Measurements from ENCODE around the gene FUT3. TPM values are rescaled to one million over a fixed set of nuclear protein-coding genes. Genes with fewer than 3 reads are reported as not detected.

The FUT3 gene
- total RNA-seq, 8 experiments from 2014 or later: 0.21 to 4.5 (median 1.4) TPM; not detected in 2

DNA sequence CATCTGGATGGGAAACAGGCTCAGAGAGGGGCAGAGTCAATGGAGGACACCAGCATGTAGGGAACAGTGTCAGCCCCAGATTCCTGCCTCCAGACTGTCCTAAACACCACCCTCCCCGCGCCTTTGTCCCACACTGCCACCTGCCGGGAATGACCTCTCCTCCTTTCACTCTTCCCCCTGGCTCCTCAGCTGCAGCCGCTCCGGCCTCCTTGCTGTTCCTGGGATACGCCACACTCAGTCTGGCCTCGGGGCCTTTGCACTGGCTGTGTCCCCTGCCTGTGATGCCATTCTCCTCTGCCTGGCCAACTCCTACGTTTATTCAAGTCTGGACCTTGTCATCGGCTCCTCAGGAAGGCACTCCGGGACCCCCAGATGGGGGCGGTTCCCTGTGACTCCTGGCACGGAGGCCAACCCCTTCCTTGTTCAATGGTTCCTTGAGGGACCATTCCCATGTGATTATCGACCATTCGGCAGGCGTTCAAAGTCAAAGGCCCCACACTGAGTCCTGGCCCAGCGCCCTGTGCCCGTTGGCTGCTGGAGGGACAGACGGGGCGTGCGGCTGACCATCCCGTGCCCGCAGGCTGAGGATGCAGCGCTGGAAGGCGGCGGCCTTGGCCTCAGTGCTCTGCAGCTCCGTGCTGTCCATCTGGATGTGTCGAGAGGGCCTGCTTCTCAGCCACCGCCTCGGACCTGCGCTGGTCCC, 27.5 kb downstream of the FUT3 start:
- 30 to 95% (median 57%) methylated on average over 1 to 7 of the region's 30 CpGs; no CpG with 5 or more reads in 6 of the 10 experiments for WGBS, 10 experiments
- Histone ChIP-seq H3K4me3 (no peak overlapping the region), H3K4me1 (replicated peaks in 1 of 2) (peaks cover 13 to 14% of the 10 kb centered on the region in 2 donors), H3K27ac (no peak overlapping the region)
- in situ Hi-C loops (cut with MboI; ENCODE audit: low pct_unique_long_range_greater_than_20kb in 2 of 9, low sequenced_read_pairs in 9 of 9, unreplicated experiment in 9 of 9): loop anchor here in 1 of 9 experiments (25.0 kb wide), 1 partner anchor 189 kb away; no protein-coding TSS in a partner anchor
- peak in 1 of 8 experiments; percentile 30 for ATAC-seq (replicated peaks in 6 of 8)

DNA sequence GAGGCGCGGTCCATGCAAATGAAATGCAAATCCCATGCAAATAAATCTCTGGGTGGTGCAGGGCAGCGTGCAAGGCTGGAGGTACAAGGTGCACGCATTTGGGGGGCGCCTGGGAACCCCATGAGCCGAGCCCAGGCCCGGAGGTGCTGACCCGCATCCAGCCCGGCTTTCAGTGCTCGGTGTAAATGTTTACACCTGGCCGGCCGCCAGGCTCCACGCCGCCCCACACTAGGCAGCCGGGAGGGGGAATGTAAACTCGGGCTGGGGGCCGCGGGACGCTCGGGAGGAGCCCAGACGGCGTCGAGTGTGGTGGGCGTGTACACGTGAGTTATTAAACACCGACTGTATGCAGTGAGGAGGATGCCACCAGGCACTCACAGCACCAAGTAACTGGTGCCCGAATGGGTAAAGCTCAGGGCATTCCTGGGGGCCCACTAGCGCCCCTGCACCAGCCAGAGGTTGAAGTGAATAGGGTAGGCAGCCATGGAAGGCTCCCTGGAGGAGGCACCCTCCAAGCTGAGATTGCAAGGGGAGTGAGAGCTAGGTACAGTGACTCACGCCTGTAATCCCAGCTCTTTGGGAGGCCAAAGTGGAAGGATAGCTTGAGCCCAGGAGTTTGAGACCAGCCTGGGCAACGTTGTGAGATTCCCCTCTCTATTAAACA, 28.9 kb downstream of the FUT3 start:
- Histone ChIP-seq H3K4me3 (no peak overlapping the region), H3K27ac (no peak overlapping the region), H3K4me1 (replicated peaks in 1 of 2) (peaks cover 12 to 13% of the 10 kb centered on the region in 2 donors)
- 30 to 80% (median 57%) methylated on average over 1 to 5 of the region's 30 CpGs; no CpG with 5 or more reads in 5 of the 10 experiments for WGBS, 10 experiments
- ATAC-seq (replicated peaks in 6 of 8): peak in 3 of 8 experiments; percentile 33 to 68 (median 48)
- in situ Hi-C loops (cut with MboI; ENCODE audit: low pct_unique_long_range_greater_than_20kb in 2 of 9, low sequenced_read_pairs in 9 of 9, unreplicated experiment in 9 of 9): loop anchor here in 1 of 9 experiments (25.0 kb wide), 1 partner anchor 190 kb away; no protein-coding TSS in a partner anchor

DNA sequence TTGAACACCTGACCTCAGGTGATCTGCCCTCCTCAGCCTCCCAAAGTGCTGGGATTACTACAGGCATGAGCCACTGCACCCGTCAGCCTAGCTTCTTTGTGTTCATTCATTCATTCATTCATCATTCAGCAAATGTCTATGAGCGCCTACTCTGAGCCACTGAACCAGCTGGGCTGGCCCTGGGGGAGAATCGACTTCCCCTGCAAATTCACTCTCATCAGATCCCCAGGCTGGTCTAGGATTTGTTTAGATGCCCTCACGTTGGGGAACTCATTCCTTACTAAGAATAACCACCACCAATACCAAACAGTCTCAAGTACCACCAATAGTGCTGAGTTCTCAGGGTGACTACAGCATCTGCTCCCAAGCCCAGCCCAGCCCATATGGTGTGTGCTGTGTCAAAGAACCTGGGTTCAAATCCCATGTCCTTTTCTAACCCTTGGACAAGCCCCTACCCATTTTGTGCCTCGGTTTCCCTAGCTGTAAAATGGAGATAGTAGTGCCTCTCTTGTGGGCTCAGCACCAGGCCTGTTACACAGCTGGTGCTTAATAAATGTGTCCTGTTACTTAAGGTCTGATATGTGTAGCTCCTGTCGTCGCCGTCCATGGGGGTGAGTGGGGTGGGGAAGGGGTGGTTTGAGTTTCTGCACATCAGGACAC, 29.6 kb downstream of the FUT3 start:
- in situ Hi-C loops (cut with MboI; ENCODE audit: low pct_unique_long_range_greater_than_20kb in 2 of 9, low sequenced_read_pairs in 9 of 9, unreplicated experiment in 9 of 9): loop anchor here in 1 of 9 experiments (25.0 kb wide), 1 partner anchor 191 kb away; no protein-coding TSS in a partner anchor
- 20 to 90% (median 56%) methylated on average over 1 to 7 of the region's 8 CpGs; no CpG with 5 or more reads in 3 of the 10 experiments for WGBS, 10 experiments
- Histone ChIP-seq H3K4me1 (replicated peaks in 1 of 2) (peaks cover 6% of the 10 kb centered on the region in 2 donors), H3K4me3 (no peak overlapping the region), H3K27ac (no peak overlapping the region)
- ATAC-seq (replicated peaks in 6 of 8): peak in 1 of 8 experiments; percentile 19

DNA sequence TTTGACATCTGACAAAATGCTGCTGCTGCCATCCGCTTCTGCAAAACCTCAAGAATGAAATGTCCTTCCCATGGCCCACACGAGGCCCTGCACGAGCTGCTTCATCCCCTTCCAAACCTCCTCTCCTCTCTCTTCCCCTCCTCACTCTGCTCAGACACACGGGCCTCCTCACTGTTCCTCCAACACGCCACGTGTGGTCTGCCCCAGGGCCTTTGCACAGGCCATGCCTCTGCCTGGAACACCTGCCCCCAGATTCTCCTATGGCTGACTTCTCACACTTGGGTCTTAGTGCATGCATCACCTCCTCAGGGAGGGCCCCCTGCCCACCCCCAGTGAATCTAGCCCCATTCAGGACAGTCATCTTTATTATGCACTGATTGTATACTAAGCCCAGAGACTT, 30.5 kb downstream of the FUT3 start:
- ATAC-seq (replicated peaks in 6 of 8): no peak
- 20 to 100% (median 68%) methylated on average over 1 to 5 of the region's 6 CpGs; no CpG with 5 or more reads in 2 of the 10 experiments for WGBS, 10 experiments
- in situ Hi-C loops (cut with MboI; ENCODE audit: low pct_unique_long_range_greater_than_20kb in 2 of 9, low sequenced_read_pairs in 9 of 9, unreplicated experiment in 9 of 9): loop anchor here in 1 of 9 experiments (25.0 kb wide), 1 partner anchor 192 kb away; no protein-coding TSS in a partner anchor
- Histone ChIP-seq H3K27ac (no peak overlapping the region), H3K4me1 (replicated peaks in 1 of 2) (no peaks in the 10 kb centered on the region), H3K4me3 (no peak overlapping the region)

DNA sequence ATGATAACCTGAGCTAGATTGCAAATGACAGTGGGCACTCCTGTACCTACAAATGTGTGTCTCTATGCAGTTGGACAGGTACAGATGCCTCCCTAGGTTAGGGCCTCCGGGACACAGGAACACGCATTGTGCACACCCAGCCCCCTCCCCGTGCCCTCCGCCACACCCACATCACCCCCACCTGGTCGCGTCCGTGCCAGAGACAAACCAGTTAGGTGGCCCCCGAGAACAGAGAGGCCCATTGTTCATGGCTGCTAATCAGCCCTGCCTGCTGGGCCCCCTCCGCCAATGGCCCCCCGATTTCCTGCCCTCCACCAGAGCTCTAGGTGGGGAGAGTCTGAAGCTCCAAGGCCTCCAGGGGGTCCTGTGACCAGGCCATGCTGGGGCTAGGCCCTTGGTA, 32.7 kb downstream of the FUT3 start:
- Histone ChIP-seq H3K4me1 (replicated peaks in 1 of 2) (no peaks in the 10 kb centered on the region), H3K27ac (no peak overlapping the region), H3K4me3 (no peak overlapping the region)
- ATAC-seq (replicated peaks in 6 of 8): peak in 3 of 8 experiments; percentile 16 to 20 (median 16)
- 67 to 80% methylated on average over 1 of the region's 10 CpGs; no CpG with 5 or more reads in 8 of the 10 experiments for WGBS, 10 experiments
- in situ Hi-C loops (cut with MboI; ENCODE audit: low pct_unique_long_range_greater_than_20kb in 2 of 9, low sequenced_read_pairs in 9 of 9, unreplicated experiment in 9 of 9): loop anchor here in 1 of 9 experiments (25.0 kb wide), 1 partner anchor 194 kb away; no protein-coding TSS in a partner anchor

DNA sequence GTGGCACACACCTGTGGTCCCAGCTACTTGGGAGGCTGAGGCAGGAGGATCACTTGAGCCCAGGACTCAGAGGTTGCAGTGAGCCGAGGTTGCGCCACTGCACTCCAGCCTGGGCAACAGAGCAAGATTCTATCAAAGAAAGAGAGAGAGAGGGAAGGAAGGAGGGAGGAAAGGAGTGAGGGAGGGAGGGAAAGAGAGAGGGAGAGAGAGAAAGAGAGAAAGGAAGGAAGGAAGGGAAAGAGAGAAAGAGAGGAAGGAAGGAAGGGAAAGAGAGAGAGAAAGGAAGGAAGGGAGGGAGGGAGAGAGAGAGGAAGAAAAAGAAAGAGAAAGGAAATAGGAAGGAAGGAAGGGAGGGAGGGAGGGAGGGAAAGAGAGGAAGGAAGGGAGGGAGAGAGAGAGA, 34.0 kb downstream of the FUT3 start:
- H3K4me3 ChIP-seq: no peak overlapping the region
- H3K27ac ChIP-seq: no peak overlapping the region
- no peak for ATAC-seq (replicated peaks in 6 of 8)
- WGBS, 10 experiments: 33 to 100% (median 90%) methylated on average over 2 of the region's 2 CpGs; no CpG with 5 or more reads in 3 of the 10 experiments
- in situ Hi-C loops (cut with MboI; ENCODE audit: low pct_unique_long_range_greater_than_20kb in 2 of 9, low sequenced_read_pairs in 9 of 9, unreplicated experiment in 9 of 9): loop anchor here in 1 of 9 experiments (25.0 kb wide), 1 partner anchor 195 kb away; no protein-coding TSS in a partner anchor
- H3K4me1 ChIP-seq (replicated peaks in 1 of 2): no peaks in the 10 kb centered on the region

DNA sequence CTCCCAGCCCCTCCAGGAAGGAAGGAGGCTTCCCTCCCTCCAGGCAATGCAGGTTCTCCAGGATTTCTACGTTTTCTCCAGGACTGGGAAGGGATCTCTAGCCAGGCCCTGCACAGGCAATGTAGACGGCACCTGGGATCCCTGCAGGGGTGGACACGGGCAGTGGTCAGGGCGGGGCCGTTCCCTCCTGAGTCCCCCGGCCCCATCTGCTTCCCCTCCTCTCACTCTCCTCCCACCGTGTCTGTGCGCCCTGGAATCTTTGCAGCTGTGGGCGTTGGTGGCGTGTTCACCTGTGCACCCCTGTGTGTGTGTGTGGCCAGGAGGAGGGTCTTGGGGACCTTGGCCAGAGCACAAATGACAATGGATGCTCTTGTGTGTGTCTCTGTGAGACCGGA, 36.4 kb downstream of the FUT3 start:
- H3K4me1 ChIP-seq (replicated peaks in 1 of 2): no peaks in the 10 kb centered on the region
- ATAC-seq (replicated peaks in 6 of 8): peak in 5 of 8 experiments; percentile 20 to 52 (median 44)
- no peak overlapping the region for H3K27ac ChIP-seq
- in situ Hi-C loops (cut with MboI; ENCODE audit: low pct_unique_long_range_greater_than_20kb in 2 of 9, low sequenced_read_pairs in 9 of 9, unreplicated experiment in 9 of 9): loop anchor here in 1 of 9 experiments (25.0 kb wide), 1 partner anchor 197 kb away; no protein-coding TSS in a partner anchor
- no peak overlapping the region for H3K4me3 ChIP-seq
- 20 to 100% (median 40%) methylated on average over 1 to 6 of the region's 11 CpGs; no CpG with 5 or more reads in 7 of the 10 experiments for WGBS, 10 experiments

DNA sequence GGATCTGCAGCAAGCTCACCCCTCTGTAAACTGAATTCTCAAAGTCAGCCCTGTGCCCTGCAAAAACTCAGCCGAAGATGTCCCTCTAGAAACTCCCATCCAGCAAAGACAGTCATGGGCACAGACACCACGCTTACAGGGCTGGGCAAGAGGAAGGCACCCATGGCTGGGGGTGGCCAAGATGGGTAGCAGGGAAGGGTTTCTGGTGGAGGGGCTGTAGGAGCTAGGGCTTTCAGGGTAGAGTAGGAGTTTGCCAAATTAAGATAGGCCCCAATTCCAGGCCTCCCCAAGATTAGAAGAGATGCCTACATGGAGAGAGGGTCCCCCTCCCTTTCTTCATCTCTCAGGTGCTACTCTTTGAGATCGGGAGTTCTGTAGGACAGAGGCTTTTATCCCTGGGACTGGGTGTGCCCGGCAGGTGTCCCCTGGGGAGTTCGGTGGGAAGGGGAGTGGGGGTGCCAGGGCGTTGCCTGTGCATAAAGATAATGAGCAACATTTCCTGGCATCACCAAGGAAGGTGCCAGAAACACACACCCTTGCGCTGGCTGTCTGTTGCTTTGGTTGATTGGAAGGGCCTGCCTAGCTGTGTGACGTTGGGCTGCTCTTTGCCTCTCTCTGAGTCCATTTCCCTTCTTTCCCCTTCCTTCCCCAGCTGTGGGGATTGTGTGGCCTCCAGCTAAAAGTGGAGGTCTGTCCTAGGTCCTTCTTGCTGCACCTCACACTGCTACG, 37.0 kb downstream of the FUT3 start:
- no peak overlapping the region for H3K4me3 ChIP-seq
- no peaks in the 10 kb centered on the region for H3K4me1 ChIP-seq (replicated peaks in 1 of 2)
- peak in 5 of 8 experiments; percentile 11 to 82 (median 38) for ATAC-seq (replicated peaks in 6 of 8)
- in situ Hi-C loops (cut with MboI; ENCODE audit: low pct_unique_long_range_greater_than_20kb in 2 of 9, low sequenced_read_pairs in 9 of 9, unreplicated experiment in 9 of 9): loop anchor here in 1 of 9 experiments (25.0 kb wide), 1 partner anchor 198 kb away; no protein-coding TSS in a partner anchor
- H3K27ac ChIP-seq: no peak overlapping the region
- WGBS, 10 experiments: 10 to 92% (median 82%) methylated on average over 2 to 4 of the region's 9 CpGs; no CpG with 5 or more reads in 5 of the 10 experiments

DNA sequence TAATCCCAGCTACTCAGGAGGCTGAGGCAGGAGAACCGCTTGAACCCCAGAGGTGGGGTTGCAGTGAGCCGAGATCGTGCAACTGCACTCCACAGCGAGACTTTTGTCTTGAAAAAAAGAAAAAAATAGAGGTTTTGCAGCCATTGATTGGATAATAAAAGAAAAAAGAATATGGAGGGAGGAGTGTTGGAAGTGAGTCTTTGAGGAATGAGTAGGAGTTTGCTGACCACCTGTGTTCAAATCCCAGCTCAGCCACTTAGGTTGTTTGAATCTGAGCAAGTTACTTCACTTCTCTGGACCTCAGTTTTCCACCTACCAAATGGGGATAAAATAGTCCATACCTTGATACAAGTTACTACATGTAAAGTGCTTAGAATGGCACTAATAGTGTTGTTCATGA, 40.1 kb downstream of the FUT3 start:
- in situ Hi-C loops (cut with MboI; ENCODE audit: low pct_unique_long_range_greater_than_20kb in 2 of 9, low sequenced_read_pairs in 9 of 9, unreplicated experiment in 9 of 9): loop anchor here in 1 of 9 experiments (25.0 kb wide), 1 partner anchor 201 kb away; no protein-coding TSS in a partner anchor
- Histone ChIP-seq H3K27ac (no peak overlapping the region), H3K4me3 (no peak overlapping the region), H3K4me1 (replicated peaks in 1 of 2) (peaks cover 3 to 4% of the 10 kb centered on the region in 2 donors)
- ATAC-seq (replicated peaks in 6 of 8): no peak
- WGBS, 10 experiments: 50 to 100% (median 79%) methylated on average over 1 to 4 of the region's 4 CpGs; no CpG with 5 or more reads in 6 of the 10 experiments

DNA sequence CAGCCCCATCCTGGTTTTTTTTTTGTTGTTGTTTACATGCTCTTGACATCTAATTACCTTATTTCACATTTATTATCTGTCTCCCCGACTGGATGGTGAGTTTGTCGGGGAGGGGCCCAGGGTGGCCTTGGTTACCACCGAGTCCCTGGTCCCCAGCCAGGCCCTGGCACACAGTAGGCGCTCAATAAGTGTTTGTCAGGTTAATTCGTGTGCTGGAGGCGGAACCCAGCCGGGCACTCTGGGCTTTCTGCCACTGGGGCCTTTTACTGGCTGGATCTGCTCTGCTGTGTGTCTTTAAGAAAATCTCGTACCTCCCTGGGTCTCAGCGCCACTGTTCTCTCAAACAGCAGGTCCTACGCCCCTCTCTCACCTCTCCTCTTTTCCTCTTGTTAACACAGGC, 41.8 kb downstream of the FUT3 start:
- H3K27ac ChIP-seq: no peak overlapping the region
- peaks cover 6 to 9% of the 10 kb centered on the region in 2 donors for H3K4me1 ChIP-seq (replicated peaks in 1 of 2)
- H3K4me3 ChIP-seq: no peak overlapping the region
- WGBS, 10 experiments: 17 to 100% (median 82%) methylated on average over 1 to 7 of the region's 10 CpGs; no CpG with 5 or more reads in 2 of the 10 experiments
- in situ Hi-C loops (cut with MboI; ENCODE audit: low pct_unique_long_range_greater_than_20kb in 2 of 9, low sequenced_read_pairs in 9 of 9, unreplicated experiment in 9 of 9): loop anchor here in 1 of 9 experiments (10.0 to 25.0 kb wide), 2 partner anchors 75 to 203 kb away; no protein-coding TSS in a partner anchor
- ATAC-seq (replicated peaks in 6 of 8): no peak

DNA sequence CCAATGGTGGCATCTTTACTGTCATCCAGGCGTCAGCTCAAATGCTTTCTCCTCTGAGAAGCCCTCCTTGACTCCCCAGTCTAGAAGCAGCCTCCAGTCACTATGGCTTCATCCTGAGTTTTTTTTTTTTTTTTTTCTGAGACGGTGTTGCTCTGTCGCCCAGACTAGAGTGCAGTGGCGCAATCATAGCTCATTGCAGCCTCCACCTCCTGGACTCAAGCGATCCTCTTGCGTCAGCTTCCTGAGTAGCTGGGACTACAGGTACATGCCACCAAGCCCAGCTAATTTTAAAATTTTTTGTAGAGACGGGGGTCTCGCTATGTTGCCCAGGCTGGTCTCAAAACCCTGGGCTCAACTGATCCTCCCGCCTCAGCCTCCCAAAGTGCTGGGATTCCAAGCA, 42.2 kb downstream of the FUT3 start:
- Histone ChIP-seq H3K4me3 (no peak overlapping the region), H3K27ac (no peak overlapping the region), H3K4me1 (replicated peaks in 1 of 2) (peaks cover 6 to 13% of the 10 kb centered on the region in 2 donors)
- in situ Hi-C loops (cut with MboI; ENCODE audit: low pct_unique_long_range_greater_than_20kb in 2 of 9, low sequenced_read_pairs in 9 of 9, unreplicated experiment in 9 of 9): loop anchor here in 1 of 9 experiments (10.0 to 25.0 kb wide), 2 partner anchors 76 to 203 kb away; no protein-coding TSS in a partner anchor
- WGBS, 10 experiments: 86 to 100% (median 98%) methylated on average over 1 to 8 of the region's 9 CpGs; no CpG with 5 or more reads in 3 of the 10 experiments
- ATAC-seq (replicated peaks in 6 of 8): no peak

All from motor neuron (in vitro differentiated cells).